GM15510 (cell line): ENCODE measurements around the gene PSAP.

Experiments used
- POLR2A ChIP-seq: IDR thresholded peaks from 3 replicates; pipeline ENCODE4 v1.6.1; 2011; ENCODE audit warnings: borderline replicate concordance; ENCODE audit not compliant: insufficient read length; ENCODE audit errors: extremely low read depth

Gene PSAP

DNA sequence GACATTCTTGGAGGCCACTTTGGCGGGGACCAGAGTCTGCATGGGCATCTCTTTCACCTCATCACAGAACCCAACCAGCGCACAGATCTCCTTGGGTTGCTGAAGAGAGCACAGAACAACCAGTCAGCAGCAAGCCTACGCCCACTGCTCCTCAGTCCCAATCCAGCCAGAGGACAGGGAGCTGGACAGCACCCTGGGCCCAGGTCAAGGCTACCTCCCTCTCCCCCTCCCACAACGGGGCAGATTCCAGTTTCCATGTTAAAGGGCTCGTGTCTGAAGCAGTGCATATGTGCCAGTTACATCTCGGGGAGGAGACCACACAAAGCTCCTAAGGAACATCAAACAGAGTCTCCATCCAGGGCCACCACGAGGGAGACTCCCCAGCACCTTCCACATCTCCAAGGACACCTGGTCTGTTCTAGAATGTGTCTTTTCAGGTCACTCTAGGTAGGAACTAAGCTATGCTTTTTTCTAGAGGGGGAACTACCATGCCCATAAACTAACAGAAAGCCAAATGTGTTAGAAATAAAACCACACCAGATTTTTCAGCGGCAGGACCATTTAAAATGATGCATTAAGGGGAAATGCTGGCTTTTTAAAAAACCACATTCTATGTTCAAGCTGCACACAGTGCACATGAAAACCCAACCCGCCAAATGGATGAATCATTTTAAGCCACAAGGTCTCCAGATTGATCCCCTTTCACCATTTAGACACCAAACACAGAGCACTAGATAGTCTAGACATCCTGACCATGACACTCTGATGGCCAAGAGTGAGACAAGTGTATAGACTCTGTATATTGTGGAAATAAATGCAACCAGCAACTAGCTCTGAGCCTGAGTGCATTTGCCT, 28.9 kb downstream of the PSAP start:
- no peak for TF ChIP-seq POLR2A

DNA sequence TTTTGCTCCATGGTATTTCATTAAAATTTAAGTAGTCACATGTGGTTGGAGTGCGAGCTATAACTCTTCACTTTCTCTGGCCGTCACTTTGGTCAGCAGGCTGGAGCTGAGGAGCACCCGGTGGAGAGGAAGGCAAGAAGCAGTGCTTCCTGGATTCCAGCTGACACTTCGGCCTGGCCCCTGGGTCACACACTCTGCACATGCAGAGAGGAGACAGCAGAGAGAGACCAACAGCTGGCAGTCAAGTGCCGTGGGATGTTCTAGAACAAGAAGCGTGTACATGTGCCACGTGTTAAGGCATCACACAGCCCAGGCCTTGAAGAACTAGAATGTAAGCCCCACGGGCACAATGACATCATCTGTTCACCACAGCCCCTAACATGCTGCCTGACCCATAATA, 30.1 kb downstream of the PSAP start:
- no peak for TF ChIP-seq POLR2A

- TF ChIP-seq POLR2A: no peak
These were observed 31.1 kb downstream of the PSAP start for GRCh38 chr10:71819985-71820384.

DNA sequence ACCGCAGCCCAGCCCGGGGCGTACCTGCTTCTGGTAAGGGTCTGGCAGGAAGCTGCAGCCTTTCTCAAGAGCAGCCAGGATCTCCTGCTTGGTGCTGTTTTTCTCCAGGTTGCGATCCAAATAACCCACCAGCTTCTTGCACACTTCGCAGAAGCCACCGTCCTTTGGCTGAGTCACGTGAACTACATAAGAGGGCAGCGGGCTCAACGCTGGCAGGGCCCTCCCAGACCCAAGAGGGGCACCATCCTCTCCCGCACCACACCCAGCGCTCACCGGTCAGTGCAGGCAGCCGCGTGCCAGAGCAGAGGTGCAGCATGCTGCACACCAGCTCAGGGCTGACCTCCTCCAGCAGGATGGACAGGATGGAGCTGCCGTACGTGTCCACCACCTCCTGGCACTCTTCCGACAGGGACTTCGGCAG, 31.6 kb downstream of the PSAP start:
- no peak for TF ChIP-seq POLR2A

DNA sequence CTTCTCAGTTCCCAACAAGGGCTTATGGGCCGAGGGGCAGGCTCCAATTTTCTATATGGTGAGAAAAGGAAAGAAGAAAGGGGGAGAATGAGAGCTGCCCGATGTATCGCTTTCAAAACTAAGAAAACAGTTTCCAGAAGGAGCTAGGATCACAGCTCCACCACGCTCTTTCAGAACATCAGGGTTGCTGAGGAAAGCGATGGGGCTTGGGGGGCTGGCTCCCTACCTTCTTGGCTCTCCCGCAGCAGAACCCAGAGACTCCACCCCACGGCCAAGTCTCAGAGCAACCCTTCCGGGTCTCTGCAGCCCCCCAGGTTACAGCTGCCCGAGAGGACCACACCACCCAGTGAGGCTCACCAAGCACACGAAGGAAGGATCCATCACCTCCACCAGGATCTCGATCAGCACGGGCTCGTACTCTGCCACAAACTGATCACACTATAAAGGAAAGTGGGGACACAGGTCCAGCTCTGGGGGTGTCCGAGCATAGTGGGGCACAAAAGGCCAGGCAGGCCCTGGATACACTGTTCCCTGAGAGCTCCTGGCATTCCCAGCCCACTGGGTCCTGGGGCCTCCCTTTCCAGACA, 32.3 kb downstream of the PSAP start:
- TF ChIP-seq POLR2A: no peak

GRCh38 chr10:71817831-71818655, 33.0 kb downstream of the PSAP start:
- TF ChIP-seq POLR2A: no peak

DNA sequence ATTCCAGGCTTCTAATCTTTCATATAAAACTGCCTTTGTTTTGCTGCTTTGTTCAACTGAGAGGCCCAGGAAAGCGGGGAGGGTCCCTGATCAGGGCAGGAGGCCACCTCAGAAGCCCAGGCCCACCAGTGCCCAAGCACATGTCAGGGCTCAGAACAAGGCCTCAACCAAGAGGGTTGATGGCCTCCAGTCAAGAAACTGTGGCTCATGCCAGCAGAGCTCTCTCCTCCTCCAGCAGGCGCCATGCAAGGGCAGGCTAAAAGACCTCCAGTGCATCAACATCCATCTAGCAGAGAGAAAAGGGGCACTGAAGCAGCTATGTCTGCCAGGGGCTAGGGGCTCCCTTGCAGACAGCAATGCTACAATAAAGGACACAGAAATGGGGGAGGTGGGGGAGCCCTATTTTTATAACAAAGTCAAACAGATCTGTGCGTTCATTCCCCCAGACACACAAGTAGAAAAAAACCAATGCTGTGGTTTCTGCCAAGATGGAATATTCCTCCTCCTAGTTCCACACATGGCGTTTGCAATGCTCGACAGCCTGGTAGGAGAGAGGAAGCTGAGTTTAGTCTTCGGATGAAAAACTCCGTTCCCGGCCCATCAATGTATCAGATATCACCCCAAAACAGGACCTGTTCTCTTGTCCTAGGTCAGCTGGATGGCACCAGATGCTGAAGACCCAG, 34.0 kb downstream of the PSAP start:
- TF ChIP-seq POLR2A: no peak

DNA sequence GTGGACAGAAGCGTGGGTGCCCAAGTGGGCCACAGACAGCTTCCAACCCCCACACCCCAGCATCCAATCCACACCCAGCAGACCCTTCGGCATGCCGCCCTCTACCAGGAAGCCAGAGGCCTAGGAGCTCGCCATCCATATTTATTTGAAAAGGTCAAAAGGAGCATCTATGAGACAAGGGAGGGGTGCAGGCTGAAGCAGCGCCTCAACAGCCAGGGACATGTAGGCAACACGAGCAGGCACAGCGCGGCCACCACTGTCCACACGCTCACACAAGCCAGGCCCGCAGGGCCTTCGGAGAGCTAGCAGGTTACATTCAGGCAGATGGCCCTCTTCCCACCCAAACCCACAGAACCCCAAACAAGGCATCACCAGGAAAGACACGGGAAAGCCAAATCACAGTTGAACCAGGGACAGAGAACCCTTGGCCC, 34.6 kb downstream of the PSAP start:
- no peak for TF ChIP-seq POLR2A

DNA sequence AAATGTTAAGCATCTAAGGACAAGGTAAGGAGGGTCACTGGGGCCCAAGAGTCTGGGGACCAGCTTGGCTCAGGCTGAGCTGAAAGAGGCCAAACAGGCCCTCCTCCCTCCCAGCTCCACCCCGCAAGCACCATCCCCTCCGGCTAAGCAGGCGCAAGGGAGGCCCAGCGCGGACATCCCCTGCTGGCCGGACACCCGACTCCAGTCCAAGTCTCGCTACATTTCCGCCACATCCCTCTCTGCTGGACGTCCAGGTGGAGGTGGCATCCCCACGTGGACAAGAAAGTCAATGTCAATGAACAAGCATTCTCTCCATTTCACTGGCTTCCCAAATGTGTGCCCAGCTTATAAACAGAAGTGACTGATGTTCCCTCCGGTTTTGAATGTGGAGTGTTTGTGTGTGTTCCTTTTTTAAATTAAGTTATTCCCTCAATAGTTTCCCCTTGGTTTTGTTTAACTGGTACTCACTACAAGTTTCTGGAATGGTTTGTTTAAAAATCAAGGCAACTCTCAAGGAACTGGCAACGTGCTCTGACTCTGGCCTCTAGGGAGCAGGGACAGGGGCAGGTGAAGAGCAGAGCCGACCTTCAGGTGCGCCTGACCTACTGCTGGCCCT, 35.4 kb downstream of the PSAP start:
- no peak for TF ChIP-seq POLR2A

GRCh38 chr10:71814922-71815411, 36.1 kb downstream of the PSAP start:
- TF ChIP-seq POLR2A: no peak

GRCh38 chr10:71812913-71813590, 38.0 kb downstream of the PSAP start:
- TF ChIP-seq POLR2A: no peak

DNA sequence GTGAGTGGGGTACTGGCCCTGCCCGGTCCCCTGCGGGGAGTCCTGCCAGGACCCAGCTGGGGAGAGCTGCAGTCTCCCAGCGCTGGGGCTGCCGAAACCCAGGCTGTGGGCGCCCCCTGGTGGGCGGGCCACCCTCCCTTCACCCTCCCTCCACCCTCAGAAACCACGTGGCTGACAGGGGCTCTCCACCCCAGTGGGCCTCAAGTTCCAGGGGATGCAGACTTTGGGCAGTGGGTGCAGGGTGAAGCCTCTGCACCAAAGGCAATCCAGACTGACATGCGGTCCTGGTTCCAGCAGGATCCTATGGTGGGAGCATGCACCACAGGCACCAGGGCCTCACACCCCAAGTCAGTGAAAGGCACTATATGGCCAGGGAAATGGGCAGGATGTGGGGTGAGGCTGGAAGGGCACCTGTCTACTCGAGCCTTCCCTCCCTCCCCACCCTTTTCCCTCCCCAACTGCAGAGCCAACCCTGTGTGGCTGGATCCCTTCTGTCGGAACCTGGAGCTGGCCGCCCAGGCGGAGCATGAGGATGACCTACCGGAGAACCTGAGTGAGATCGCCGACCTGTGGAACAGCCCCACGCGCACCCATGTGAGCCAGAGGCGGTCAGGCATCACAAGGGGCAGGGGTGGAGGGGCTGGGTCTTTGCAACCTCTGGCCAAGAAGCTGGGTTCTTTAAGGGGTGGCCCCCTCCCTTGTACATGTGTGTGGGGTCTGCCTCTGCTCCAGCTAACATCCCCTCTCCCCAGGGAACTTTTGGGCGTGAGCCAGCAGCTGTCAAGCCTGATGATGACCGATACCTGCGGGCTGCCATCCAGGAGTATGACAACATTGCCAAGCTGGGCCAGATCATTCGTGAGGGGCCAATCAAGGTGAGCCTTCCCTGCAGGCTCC, 38.8 kb downstream of the PSAP start:
- TF ChIP-seq POLR2A: no peak

DNA sequence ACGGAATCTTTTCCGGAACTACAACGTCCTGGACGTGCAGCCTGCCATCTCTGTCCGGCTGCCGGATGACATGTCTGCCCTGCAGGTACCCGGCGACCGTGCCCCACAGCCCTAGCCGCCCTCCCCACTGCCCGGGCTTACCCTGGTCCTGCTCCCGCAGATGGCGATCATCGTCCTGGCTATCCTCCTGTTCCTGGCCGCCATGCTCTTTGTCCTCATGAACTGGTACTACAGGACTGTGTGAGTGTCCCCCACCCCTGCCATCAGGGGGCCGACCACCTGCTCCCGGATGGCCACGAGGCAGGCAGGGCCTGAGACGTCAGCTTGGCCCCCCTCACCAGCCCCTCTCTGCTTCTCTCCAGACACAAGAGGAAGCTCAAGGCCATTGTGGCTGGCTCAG, 39.7 kb downstream of the PSAP start:
- no peak for TF ChIP-seq POLR2A

DNA sequence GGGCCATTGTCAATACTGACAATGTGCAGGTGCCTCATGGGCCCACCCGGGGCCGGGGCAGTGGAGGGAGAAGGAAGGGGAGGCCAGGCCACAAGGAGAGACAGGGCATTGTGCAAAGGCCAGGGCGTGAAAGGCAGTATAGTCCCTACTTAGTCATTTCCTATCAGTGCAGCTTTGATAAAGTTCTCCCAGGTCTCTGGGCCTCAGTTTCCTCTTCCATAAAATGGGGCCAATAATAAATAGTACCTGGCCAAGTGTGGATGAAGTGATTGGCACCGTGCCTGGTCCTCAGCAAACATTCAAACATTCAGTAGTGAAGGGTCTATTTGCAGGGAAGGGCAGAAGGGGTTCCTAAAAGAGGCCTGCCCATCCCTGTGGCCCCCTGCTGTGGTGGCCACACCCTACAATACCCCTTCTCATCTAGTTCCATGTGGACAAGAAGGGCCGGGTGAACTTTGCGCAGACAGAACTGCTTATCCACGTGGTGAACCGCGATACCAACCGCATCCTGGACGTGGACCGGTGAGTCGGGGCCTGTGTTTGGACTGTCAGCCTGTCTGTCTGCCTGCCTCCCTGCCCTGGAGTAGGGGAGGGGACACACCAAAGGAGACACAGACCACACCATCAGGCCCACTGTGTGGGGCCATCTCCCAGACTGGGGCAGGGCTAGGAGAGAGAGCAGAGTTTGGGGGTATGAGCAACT, 40.9 kb downstream of the PSAP start:
- no peak for TF ChIP-seq POLR2A
